ENCODE data around the gene PDRG1.
"Not testable (repeated sequence)": the region's sequence is repeated elsewhere in the genome, so short reads cannot be mapped to it uniquely, and the experiment has no call there.

PDRG1 gene

GRCh38 chr20:31934491-31934890 is 17.4 kb downstream of the PDRG1 start:
- TF ChIP-seq CTCF (conservative IDR thresholded peaks at IDR 0.05; ENCODE audit: low read depth, low read length) = no peak
- H3K27me3 ChIP-seq (ENCODE audit: insufficient read depth, low read depth) = no peaks in the 10 kb centered on the region
- no peak overlapping the region for H3K4me3 ChIP-seq (IDR thresholded peaks at IDR 0.05; ENCODE audit: insufficient read depth, low read depth, low read length)
- H3K4me1 ChIP-seq (ENCODE audit: low read depth, poor library complexity, severe bottlenecking) = no peaks in the 10 kb centered on the region
- H3K79me2 ChIP-seq (ENCODE audit: insufficient read depth, low read depth) = no peaks in the 10 kb centered on the region
- H2AFZ ChIP-seq (ENCODE audit: low read depth) = no peak overlapping the region
- no peak overlapping the region for H3K27ac ChIP-seq
- H4K20me1 ChIP-seq (ENCODE audit: insufficient read depth) = no peaks in the 10 kb centered on the region
- no peak overlapping the region for H3K9ac ChIP-seq
- no peak overlapping the region for H3K4me2 ChIP-seq
- H3K36me3 ChIP-seq (ENCODE audit: insufficient read depth) = no peaks in the 10 kb centered on the region

GRCh38 chr20:31933698-31934097 is 18.1 kb downstream of the PDRG1 start:
- H3K36me3 ChIP-seq (ENCODE audit: insufficient read depth) = no peaks in the 10 kb centered on the region
- no peaks in the 10 kb centered on the region for H3K79me2 ChIP-seq (ENCODE audit: insufficient read depth, low read depth)
- TF ChIP-seq CTCF (conservative IDR thresholded peaks at IDR 0.05; ENCODE audit: low read depth, low read length) = no peak
- H3K27ac ChIP-seq = no peak overlapping the region
- no peak overlapping the region for H3K4me2 ChIP-seq
- no peak overlapping the region for H3K9ac ChIP-seq
- no peaks in the 10 kb centered on the region for H3K4me1 ChIP-seq (ENCODE audit: low read depth, poor library complexity, severe bottlenecking)
- H4K20me1 ChIP-seq (ENCODE audit: insufficient read depth) = no peaks in the 10 kb centered on the region
- no peak overlapping the region for H3K4me3 ChIP-seq (IDR thresholded peaks at IDR 0.05; ENCODE audit: insufficient read depth, low read depth, low read length)
- H3K27me3 ChIP-seq (ENCODE audit: insufficient read depth, low read depth) = no peaks in the 10 kb centered on the region
- H2AFZ ChIP-seq (ENCODE audit: low read depth) = no peak overlapping the region

GRCh38 chr20:31930779-31931178 is 21.1 kb downstream of the PDRG1 start:
- no peak overlapping the region for H3K9ac ChIP-seq
- H4K20me1 ChIP-seq (ENCODE audit: insufficient read depth) = no peaks in the 10 kb centered on the region
- TF ChIP-seq CTCF (conservative IDR thresholded peaks at IDR 0.05; ENCODE audit: low read depth, low read length) = no peak
- H3K79me2 ChIP-seq (ENCODE audit: insufficient read depth, low read depth) = no peaks in the 10 kb centered on the region
- H2AFZ ChIP-seq (ENCODE audit: low read depth) = no peak overlapping the region
- H3K4me1 ChIP-seq (ENCODE audit: low read depth, poor library complexity, severe bottlenecking) = no peaks in the 10 kb centered on the region
- no peaks in the 10 kb centered on the region for H3K36me3 ChIP-seq (ENCODE audit: insufficient read depth)
- no peak overlapping the region for H3K27ac ChIP-seq
- H3K4me3 ChIP-seq (IDR thresholded peaks at IDR 0.05; ENCODE audit: insufficient read depth, low read depth, low read length) = no peak overlapping the region
- H3K27me3 ChIP-seq (ENCODE audit: insufficient read depth, low read depth) = peaks cover 10% of the 10 kb centered on the region; the same call in 1 of the 2 replicates
- no peak overlapping the region for H3K4me2 ChIP-seq

GRCh38 chr20:31929631-31930030 is 22.2 kb downstream of the PDRG1 start:
- not testable (repeated sequence) for H3K9ac ChIP-seq; H3K4me1 ChIP-seq (ENCODE audit: low read depth, poor library complexity, severe bottlenecking); H3K4me2 ChIP-seq; H3K27ac ChIP-seq; H3K4me3 ChIP-seq (IDR thresholded peaks at IDR 0.05; ENCODE audit: insufficient read depth, low read depth, low read length); H4K20me1 ChIP-seq (ENCODE audit: insufficient read depth); H3K79me2 ChIP-seq (ENCODE audit: insufficient read depth, low read depth); H3K36me3 ChIP-seq (ENCODE audit: insufficient read depth); H2AFZ ChIP-seq (ENCODE audit: low read depth)
- peaks cover 10% of the 10 kb centered on the region; the same call in 1 of the 2 replicates for H3K27me3 ChIP-seq (ENCODE audit: insufficient read depth, low read depth)

GRCh38 chr20:31927627-31928159 is 24.2 kb downstream of the PDRG1 start:
- Histone ChIP-seq H3K4me1 (ENCODE audit: low read depth, poor library complexity, severe bottlenecking) (no peaks in the 10 kb centered on the region), H3K4me2 (no peak overlapping the region), H3K27me3 (ENCODE audit: insufficient read depth, low read depth) (peaks cover 10% of the 10 kb centered on the region; the same call in 1 of the 2 replicates), H3K4me3 (IDR thresholded peaks at IDR 0.05; ENCODE audit: insufficient read depth, low read depth, low read length) (no peak overlapping the region), H2AFZ (ENCODE audit: low read depth) (no peak overlapping the region), H3K36me3 (ENCODE audit: insufficient read depth) (no peaks in the 10 kb centered on the region), H3K27ac (no peak overlapping the region), H4K20me1 (ENCODE audit: insufficient read depth) (no peaks in the 10 kb centered on the region), H3K79me2 (ENCODE audit: insufficient read depth, low read depth) (no peaks in the 10 kb centered on the region), H3K9ac (no peak overlapping the region)
- no peak for TF ChIP-seq CTCF (conservative IDR thresholded peaks at IDR 0.05; ENCODE audit: low read depth, low read length)
